ENCODE results near the gene C3AR1.
"Not testable (repeated sequence)": the region's sequence is repeated elsewhere in the genome, so short reads cannot be mapped to it uniquely, and the experiment has no call there.

The C3AR1 gene

GRCh38 chr12:8065991-8066594 is at the start of gene C3AR1:
TSS of gene C3AR1 (minus strand) at chr12:8066359. CDS start at chr12:8060185, 6,174 bp downstream.
- TF ChIP-seq CTCF (IDR thresholded peaks at IDR 0.05; ENCODE audit: control insufficient read depth, insufficient read depth, low read depth, low read length, missing control alignments): no peak
- H3K4me3 ChIP-seq (ENCODE audit: control insufficient read depth, low read depth, low read length): no peak within 1 kb of the TSS
- no peak for DNase-seq (ENCODE audit: low read depth)

- DNase-seq (ENCODE audit: low read depth); H3K4me3 ChIP-seq (ENCODE audit: control insufficient read depth, low read depth, low read length): not testable (repeated sequence)
Observed at GRCh38 chr12:8113117-8113516, 47.0 kb upstream of the C3AR1 start.

GRCh38 chr12:8108808-8109398 is 42.7 kb upstream of the C3AR1 start:
- no peak overlapping the region for H3K4me3 ChIP-seq (ENCODE audit: control insufficient read depth, low read depth, low read length)
- TF ChIP-seq CTCF (IDR thresholded peaks at IDR 0.05; ENCODE audit: control insufficient read depth, insufficient read depth, low read depth, low read length, missing control alignments): peak; percentile 93

GRCh38 chr12:8099235-8099634 is 33.1 kb upstream of the C3AR1 start:
- no peak for TF ChIP-seq CTCF (IDR thresholded peaks at IDR 0.05; ENCODE audit: control insufficient read depth, insufficient read depth, low read depth, low read length, missing control alignments)
- DNase-seq (ENCODE audit: low read depth): no peak

More at GRCh38 chr12:8108808-8109398, 42.7 kb upstream of the C3AR1 start:
- DNase-seq (ENCODE audit: low read depth): peak; percentile 48

GRCh38 chr12:8096281-8096915 is 30.2 kb upstream of the C3AR1 start:
- no peak for TF ChIP-seq CTCF (IDR thresholded peaks at IDR 0.05; ENCODE audit: control insufficient read depth, insufficient read depth, low read depth, low read length, missing control alignments)
- no peak for DNase-seq (ENCODE audit: low read depth)
- no peak overlapping the region for H3K4me3 ChIP-seq (ENCODE audit: control insufficient read depth, low read depth, low read length)

More at GRCh38 chr12:8099235-8099634, 33.1 kb upstream of the C3AR1 start:
- no peak overlapping the region for H3K4me3 ChIP-seq (ENCODE audit: control insufficient read depth, low read depth, low read length)

GRCh38 chr12:8093291-8093690 is 27.1 kb upstream of the C3AR1 start:
- TF ChIP-seq CTCF (IDR thresholded peaks at IDR 0.05; ENCODE audit: control insufficient read depth, insufficient read depth, low read depth, low read length, missing control alignments): no peak
- DNase-seq (ENCODE audit: low read depth): no peak
- no peak overlapping the region for H3K4me3 ChIP-seq (ENCODE audit: control insufficient read depth, low read depth, low read length)

GRCh38 chr12:8089716-8090115 is 23.6 kb upstream of the C3AR1 start:
- no peak for TF ChIP-seq CTCF (IDR thresholded peaks at IDR 0.05; ENCODE audit: control insufficient read depth, insufficient read depth, low read depth, low read length, missing control alignments)
- no peak overlapping the region for H3K4me3 ChIP-seq (ENCODE audit: control insufficient read depth, low read depth, low read length)
- DNase-seq (ENCODE audit: low read depth): no peak

- H3K4me3 ChIP-seq (ENCODE audit: control insufficient read depth, low read depth, low read length); DNase-seq (ENCODE audit: low read depth): not testable (repeated sequence)
Observed at GRCh38 chr12:8089277-8089676, 23.1 kb upstream of the C3AR1 start.

All from AG09309 (cell line).